Large intestine (tissue), 3 donors: Measurements from ENCODE around the gene RNF8. TPM values are rescaled to one million over a fixed set of nuclear protein-coding genes. Genes with fewer than 3 reads are reported as not detected.
A peak's percentile ranks its signal among the peaks of the same experiment; 100 is the strongest.

ENCODE experiments used
- DNase-seq, 2 donors: peaks; one replicate each; pipeline versions ENCODE4 v3.0.0 to v3.0.0-alpha.2; 2013
- H3K27ac ChIP-seq: one replicate; pipeline ENCODE4 v1.5.1; 2013; ENCODE audit warnings: low read length
- H3K27me3 ChIP-seq: 2 replicates; pipeline ENCODE4 v1.6.1; 2013; ENCODE audit warnings: low read length; ENCODE audit not compliant: control insufficient read depth, insufficient read depth
- H3K36me3 ChIP-seq: 2 replicates; pipeline ENCODE4 v1.6.1; 2013; ENCODE audit warnings: low read length; ENCODE audit not compliant: control insufficient read depth, insufficient read depth
- H3K4me1 ChIP-seq: one replicate; pipeline ENCODE4 v1.6.1; 2013; ENCODE audit warnings: low read length; ENCODE audit not compliant: control insufficient read depth, insufficient read depth
- H3K4me3 ChIP-seq: one replicate; pipeline ENCODE4 v1.5.1; 2013; ENCODE audit warnings: low read length
- H3K9me3 ChIP-seq: one replicate; pipeline ENCODE4 v1.6.1; 2013; ENCODE audit warnings: mild to moderate bottlenecking, low read depth, low read length, moderate library complexity; ENCODE audit not compliant: control insufficient read depth
- WGBS: methylation state at CpG from one replicate; pipeline ENCODE4 v1.1.5; 2013; ENCODE audit warnings: low lambda C conversion rate; ENCODE audit not compliant: insufficient coverage; 5-methylcytosine and 5-hydroxymethylcytosine counted together
- polyA plus RNA-seq: library from polyadenylated mRNA; unstranded; fragments of 120-200 nt; gene quantifications from one replicate; pipeline ENCODE4 v1.2.1, GENCODE V29; 2013

Gene RNF8
- polyA plus RNA-seq, 1 donor, result 15.5 TPM

DNA sequence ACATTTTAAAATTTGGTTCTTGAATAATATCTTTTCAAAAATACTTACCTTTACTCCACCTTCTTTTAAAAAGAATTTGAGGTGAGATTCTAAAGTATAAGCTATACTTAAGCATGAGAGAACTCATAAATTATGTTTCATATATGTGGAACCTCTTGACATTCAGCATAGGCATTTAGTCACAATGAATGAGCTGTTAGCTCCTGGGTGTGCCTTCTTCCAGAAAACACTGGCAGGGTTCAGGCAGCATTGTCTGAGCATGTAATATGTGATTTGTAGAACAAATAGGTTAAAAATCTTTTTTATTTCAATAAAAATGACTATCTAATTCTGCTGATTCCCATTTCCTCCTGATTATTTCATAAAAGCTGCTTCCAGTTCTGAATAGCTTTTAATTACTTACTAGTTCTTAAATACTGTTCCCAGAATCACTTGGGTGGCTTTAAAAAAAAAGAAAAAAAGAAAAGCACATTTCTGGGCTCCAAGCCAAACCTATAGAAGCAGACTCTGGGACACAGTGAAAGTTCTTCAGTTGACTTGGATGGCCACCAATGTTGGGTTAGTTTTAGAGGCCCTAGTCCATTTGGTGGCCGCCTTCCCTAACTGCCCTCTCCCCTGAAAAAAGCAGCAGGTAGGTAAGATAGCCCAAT is 20.2 kb downstream of the RNF8 start:
- H3K36me3 ChIP-seq, result peaks cover 52% of the 10 kb centered on the region
- H3K4me1 ChIP-seq, result no peaks in the 10 kb centered on the region
- no peak overlapping the region for H3K27ac ChIP-seq
- WGBS, result 100% methylated on average over 1 of the region's 1 CpG
- no peaks in the 10 kb centered on the region for H3K9me3 ChIP-seq
- no peak for DNase-seq
- no peak overlapping the region for H3K4me3 ChIP-seq
- no peaks in the 10 kb centered on the region for H3K27me3 ChIP-seq

DNA sequence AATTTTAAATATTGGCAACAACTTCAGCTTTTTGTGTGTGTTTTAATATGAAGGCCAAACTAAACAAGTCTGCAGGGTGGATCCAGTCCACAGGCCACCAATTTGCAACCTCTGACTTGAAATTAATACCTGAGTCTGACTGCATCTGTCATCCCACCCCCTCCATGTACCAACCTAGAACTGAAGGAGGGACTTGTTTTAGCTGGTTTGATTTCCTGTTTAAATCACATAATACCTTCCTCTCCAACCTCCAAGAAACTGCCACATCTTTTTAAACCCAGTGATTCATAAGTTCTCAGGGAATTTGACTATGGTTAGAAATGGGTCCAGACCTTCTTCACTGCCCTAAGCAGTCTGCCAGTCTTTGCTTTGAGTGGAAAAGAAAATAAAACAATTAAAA is 21.6 kb downstream of the RNF8 start:
- Histone ChIP-seq H3K27me3 (no peaks in the 10 kb centered on the region), H3K4me1 (no peaks in the 10 kb centered on the region), H3K4me3 (no peak overlapping the region), H3K36me3 (peaks cover 44% of the 10 kb centered on the region), H3K9me3 (no peaks in the 10 kb centered on the region), H3K27ac (no peak overlapping the region)
- no peak for DNase-seq

DNA sequence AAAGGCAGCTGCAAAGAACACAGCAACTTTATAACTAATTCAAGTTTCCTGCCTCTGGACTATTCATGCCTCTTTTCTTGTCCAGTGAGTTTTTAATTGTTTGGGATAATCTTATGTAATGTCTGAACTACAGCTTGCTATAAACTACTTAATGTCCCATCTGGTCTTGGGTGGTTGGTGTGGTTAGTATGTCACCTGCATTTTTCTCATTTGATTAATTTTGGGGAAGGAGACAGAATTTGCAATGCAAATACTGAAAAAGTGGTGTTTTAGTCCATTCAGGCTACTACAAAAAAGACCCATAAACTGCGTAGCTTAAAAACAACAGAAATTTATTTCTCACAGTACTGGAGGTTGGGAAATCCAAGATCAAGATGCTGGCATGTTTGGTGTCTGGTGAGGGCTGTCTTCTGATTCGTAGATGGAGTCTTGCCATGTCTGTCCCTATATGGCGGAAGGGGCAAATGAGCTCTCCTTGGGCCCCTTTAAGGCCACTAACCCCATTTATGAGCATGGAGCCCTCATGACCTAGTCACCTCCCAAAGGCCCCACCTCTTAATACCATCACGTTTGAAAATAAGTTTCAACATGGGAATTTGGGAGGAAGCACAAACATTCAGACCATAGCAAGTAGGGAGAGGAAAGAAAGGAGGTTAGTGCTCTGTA is 22.4 kb downstream of the RNF8 start:
- Histone ChIP-seq H3K9me3 (no peaks in the 10 kb centered on the region), H3K27me3 (no peaks in the 10 kb centered on the region), H3K4me3 (no peak overlapping the region), H3K36me3 (peaks cover 46% of the 10 kb centered on the region), H3K4me1 (no peaks in the 10 kb centered on the region), H3K27ac (no peak overlapping the region)
- DNase-seq, result no peak
- 90% methylated on average over 2 of the region's 4 CpGs for WGBS

DNA sequence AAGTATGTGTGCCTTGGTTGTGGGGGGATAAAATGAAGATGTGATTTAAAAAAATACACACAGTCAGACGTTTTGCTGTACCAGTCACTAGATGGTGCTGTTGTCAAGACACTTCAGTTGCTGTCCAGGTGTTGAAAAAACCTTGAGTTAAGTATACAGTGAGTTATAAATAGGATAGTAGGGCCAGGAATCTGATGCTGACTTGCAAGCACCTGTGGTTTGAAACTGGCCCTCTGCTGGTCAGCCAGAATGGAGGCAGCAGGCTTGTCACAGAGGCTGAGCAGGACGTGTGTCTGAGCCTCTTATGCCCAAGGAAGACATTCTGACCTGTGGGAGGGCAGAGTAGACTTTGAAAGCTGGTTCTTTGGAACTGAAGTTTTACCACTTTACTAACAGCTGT is 27.8 kb downstream of the RNF8 start:
- Histone ChIP-seq H3K9me3 (no peaks in the 10 kb centered on the region), H3K36me3 (peaks cover 29% of the 10 kb centered on the region), H3K27me3 (no peaks in the 10 kb centered on the region), H3K27ac (no peak overlapping the region), H3K4me3 (no peak overlapping the region), H3K4me1 (no peaks in the 10 kb centered on the region)
- peak; percentile 41 to 65 for DNase-seq
- no CpG with 5 or more reads among the region's 2 CpGs for WGBS

DNA sequence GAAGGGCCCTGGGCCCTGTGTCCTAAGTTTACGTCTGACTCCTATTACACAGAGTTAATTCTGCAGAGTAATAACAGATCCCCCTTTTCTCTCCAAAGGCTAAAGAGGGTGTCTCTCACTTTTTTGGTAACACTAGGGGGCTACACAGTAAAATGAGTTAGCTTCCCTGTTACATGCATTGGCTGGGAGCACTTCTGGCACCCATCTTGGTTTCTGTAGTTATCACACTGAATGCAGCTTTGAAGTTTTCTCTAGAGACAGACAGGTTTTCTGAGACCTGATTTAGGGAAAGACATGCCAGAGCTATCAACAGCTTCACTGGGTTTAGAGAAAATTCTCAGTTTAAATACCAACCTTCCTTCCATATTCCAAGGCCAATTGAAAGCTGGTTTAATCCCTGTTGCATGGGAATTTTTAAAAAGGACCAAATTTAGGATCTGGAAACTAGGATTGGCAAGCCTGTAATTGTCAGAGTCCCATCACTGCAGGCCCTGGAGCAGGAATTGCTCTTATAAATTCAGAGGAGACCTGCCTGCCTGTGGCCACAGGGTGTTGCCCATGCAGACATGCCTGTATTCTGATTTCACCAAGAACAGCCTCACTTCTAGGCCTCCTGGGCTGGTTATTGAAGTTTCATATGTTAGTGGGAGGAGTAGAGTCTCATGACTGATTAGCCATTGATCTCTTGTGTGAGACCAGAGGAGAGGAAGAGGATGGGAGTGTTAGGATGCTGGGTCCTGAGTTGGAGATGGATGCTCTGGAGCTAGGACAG is 29.4 kb downstream of the RNF8 start:
- Histone ChIP-seq H3K36me3 (peaks cover 28% of the 10 kb centered on the region), H3K27ac (no peak overlapping the region), H3K4me3 (no peak overlapping the region), H3K27me3 (no peaks in the 10 kb centered on the region), H3K9me3 (no peaks in the 10 kb centered on the region), H3K4me1 (no peaks in the 10 kb centered on the region)
- DNase-seq, result no peak
- WGBS, result no CpG with 5 or more reads among the region's 1 CpG

DNA sequence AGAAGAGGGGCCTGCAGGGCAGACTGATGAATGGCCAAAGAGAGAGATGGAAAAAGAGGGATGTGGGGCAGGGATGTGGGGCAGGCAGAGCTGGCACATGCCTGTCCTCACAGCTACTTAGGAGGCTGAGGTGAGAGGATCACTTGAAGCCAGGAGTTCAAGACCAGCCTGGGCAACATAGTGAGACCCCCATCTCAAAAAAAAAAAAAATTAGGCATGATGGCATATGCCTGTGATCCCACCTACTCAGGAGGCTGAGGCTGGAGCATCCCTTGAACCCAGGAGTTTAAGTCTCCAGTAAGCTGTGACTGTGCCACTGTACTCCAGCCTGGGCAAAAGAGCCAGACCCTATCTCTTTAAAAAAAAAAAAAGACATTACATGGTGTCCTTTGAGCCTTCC is 34.8 kb downstream of the RNF8 start:
- no peak overlapping the region for H3K27ac ChIP-seq
- no peaks in the 10 kb centered on the region for H3K4me1 ChIP-seq
- H3K27me3 ChIP-seq, result no peaks in the 10 kb centered on the region
- no peaks in the 10 kb centered on the region for H3K9me3 ChIP-seq
- no peak overlapping the region for H3K4me3 ChIP-seq
- no peak for DNase-seq
- H3K36me3 ChIP-seq, result peaks cover 38% of the 10 kb centered on the region

DNA sequence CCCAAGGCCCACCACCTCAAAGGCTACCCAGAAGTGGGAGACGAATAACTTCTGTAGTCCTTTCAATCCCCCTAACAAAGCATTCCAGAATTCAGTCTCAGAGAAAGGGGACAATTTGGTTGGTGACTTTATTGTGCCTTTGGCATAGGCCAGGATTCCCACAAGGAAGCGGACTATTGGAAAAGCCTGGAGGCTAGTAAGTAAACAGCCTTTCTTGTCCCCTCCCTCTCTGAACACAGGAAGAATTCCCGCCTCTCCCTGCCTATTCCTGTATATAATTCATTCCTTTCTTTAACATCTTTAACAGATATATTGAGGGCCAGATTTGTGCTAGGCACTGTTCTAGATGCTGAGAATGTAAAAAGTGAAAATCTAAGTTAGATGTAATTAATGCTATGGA is 36.1 kb downstream of the RNF8 start:
- Histone ChIP-seq H3K27ac (peak overlapping the region; percentile 46), H3K4me1 (no peaks in the 10 kb centered on the region), H3K36me3 (peaks cover 33% of the 10 kb centered on the region), H3K27me3 (no peaks in the 10 kb centered on the region), H3K4me3 (no peak overlapping the region), H3K9me3 (no peaks in the 10 kb centered on the region)
- no CpG with 5 or more reads among the region's 3 CpGs for WGBS
- no peak for DNase-seq

DNA sequence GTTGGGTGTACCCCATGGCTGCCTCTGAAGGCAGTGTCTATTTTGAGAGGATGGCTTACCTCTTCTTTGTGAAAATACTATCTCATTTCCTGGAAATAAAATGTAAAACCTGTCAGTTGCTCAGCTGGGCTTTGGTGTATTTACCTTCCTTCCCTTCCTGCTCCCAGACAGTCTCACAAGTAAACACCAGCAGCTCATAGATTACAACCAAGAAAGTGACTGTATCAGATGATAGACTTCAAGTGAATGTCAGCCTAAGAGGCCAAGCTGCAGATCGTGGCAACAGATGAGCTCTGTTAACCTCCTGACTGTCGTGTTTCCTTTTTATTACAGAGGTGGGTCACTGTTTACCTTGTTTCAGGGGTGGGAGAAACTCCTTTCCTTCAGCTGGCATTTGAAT is 37.3 kb downstream of the RNF8 start:
- no peak overlapping the region for H3K4me3 ChIP-seq
- peak overlapping the region; percentile 46 for H3K27ac ChIP-seq
- no peaks in the 10 kb centered on the region for H3K9me3 ChIP-seq
- no peaks in the 10 kb centered on the region for H3K27me3 ChIP-seq
- DNase-seq, result peak; percentile 20 to 50
- WGBS, result no CpG with 5 or more reads among the region's 2 CpGs
- no peaks in the 10 kb centered on the region for H3K4me1 ChIP-seq
- peaks cover 33% of the 10 kb centered on the region for H3K36me3 ChIP-seq

DNA sequence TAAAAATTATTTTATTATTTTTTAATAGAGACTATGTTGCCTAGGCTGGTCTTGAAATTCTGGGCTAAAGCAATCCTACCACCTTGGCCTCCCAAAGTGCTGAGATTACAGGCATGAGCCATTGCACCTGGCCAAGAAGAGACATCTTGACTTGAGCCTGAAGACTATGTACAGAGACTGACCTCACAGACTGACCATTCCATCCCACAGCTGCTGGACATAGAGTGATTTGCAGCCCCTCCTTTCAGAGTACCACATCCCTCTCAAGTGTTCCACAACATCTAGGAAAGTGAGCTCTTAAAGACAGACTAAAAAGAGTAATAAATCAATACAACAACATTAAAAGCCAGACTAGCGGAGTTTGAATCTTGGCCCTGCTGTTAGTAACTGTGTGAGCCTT is 39.0 kb downstream of the RNF8 start:
- no peak overlapping the region for H3K27ac ChIP-seq
- H3K27me3 ChIP-seq, result no peaks in the 10 kb centered on the region
- peaks cover 25% of the 10 kb centered on the region for H3K36me3 ChIP-seq
- no peak for DNase-seq
- H3K4me3 ChIP-seq, result no peak overlapping the region
- WGBS, result no CpG with 5 or more reads among the region's 1 CpG
- H3K4me1 ChIP-seq, result no peaks in the 10 kb centered on the region
- no peaks in the 10 kb centered on the region for H3K9me3 ChIP-seq

DNA sequence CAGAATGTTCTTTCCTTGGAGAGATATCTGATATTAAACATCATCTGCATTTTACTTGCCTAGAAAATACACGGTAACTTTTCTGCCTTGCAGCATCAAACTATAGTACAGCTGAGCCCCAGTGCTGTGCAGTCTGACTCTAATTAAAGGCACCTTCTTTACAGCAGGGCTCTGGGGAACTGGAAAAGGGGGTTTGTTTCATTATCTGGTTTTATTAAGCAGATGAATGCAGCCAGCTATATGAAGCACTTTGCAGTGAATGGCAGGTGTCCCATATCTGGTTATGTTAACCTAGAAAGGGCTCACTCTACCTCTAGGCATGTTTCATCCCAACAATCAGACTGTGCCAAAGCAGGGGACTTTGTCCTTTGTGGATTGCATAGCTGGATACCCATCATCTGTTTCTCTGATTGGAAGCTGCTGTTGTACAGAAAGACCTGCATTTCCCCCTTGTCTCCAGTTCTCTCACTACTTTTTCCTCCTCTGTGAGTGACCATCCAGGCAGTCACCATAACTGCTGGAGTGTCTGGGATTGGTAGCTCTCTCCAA is 39.7 kb downstream of the RNF8 start:
- Histone ChIP-seq H3K36me3 (peaks cover 20% of the 10 kb centered on the region), H3K27me3 (no peaks in the 10 kb centered on the region), H3K4me1 (no peaks in the 10 kb centered on the region), H3K9me3 (no peaks in the 10 kb centered on the region), H3K27ac (no peak overlapping the region), H3K4me3 (no peak overlapping the region)
- WGBS, result no CpG with 5 or more reads among the region's 1 CpG
- DNase-seq, result peak in 1 of 2 donors; percentile 22
